Left ventricle myocardium superior (tissue), 1 donor: ENCODE measurements around the gene CAMK2A. TPM values are rescaled to one million over a fixed set of nuclear protein-coding genes. Genes with fewer than 3 reads are reported as not detected.

Source experiments
- ATAC-seq: fragments of 200-7000 bp; cut with Tn5 transposase; one replicate; pipeline ENCODE4 v1.9.1; 2020; ENCODE audit warnings: mild to moderate bottlenecking, moderate library complexity
- DNase-seq: peaks from one replicate; pipeline ENCODE4 v3.0.0-alpha.2; 2020
- intact Hi-C: fragments of 100-400 bp; cut with micrococcal nuclease; formaldehyde crosslinking; loops from one replicate; pipeline ENCODE4 v1.11.0; 2022
- total RNA-seq: library from RNA; stranded (reverse); fragmentation: NEBNext Ultra II Directional; extraction: Animal tissue kit (Norgen Biotek cat#: 25700); gene quantifications from one replicate; pipeline ENCODE4 v1.2.1, GENCODE V29; 2021
- donor health status: DM: no; HTN: yes; CAD: no; lungs with severe emphysema.

The CAMK2A gene
- total RNA-seq, 1 donor from 2014 or later = 16.6 TPM

DNA sequence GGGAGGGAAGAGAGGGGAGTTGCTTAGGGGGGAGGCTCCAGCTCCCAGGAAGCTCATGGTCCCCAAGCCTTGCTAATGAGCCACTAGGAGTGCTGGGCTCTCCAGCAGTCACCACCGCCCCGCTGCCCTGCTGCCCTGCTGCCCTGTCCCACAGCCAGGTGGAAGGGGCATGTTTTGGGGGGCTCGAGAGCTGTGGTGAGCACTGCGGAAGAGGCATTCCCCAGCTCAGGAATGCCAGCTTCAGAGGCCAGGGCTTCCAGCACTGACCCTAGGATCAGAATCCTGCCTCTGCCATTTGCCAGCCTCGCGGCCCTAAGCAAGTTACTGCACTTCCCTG, 82.8 kb downstream of the CAMK2A start:
- intact Hi-C loops = no loop called here
- no peak for DNase-seq
- no peak for ATAC-seq

GRCh38 chr5:150206098-150206778, 83.3 kb downstream of the CAMK2A start:
- no peak for ATAC-seq
- intact Hi-C loops = no loop called here
- no peak for DNase-seq

DNA sequence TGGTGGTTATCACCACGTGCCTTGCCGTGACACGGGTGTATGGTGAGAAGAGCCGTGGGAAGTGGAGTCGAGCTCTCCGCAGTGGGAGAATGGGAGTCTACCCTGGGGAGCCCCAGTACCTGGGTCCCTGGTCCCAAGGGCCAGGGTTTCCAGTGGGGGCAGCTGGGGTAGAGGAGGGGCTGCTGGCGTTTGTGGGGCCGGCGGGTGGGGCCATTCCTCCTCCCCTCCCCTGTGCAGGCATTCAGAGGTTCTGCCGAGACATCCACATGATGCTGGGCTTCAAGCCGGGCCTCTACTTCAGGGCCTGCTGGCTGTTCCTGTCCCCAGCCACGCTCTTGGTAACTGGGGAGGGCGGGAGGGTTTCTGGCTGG, 85.0 kb downstream of the CAMK2A start:
- intact Hi-C loops = no loop called here
- ATAC-seq (no peak), DNase-seq (no peak)

GRCh38 chr5:150203832-150204589, 85.6 kb downstream of the CAMK2A start:
- ATAC-seq (no peak), DNase-seq (no peak)
- intact Hi-C loops = no loop called here

- no peak for ATAC-seq
- peak; percentile 43 for DNase-seq
- intact Hi-C loops = no loop called here
Measured at GRCh38 chr5:150202501-150202900, 87.1 kb downstream of the CAMK2A start.

- intact Hi-C loops = no loop called here
- no peak for DNase-seq
Measured at GRCh38 chr5:150197476-150197875, 92.1 kb downstream of the CAMK2A start.

GRCh38 chr5:150196986-150197385, 92.6 kb downstream of the CAMK2A start:
- no peak for ATAC-seq
- no peak for DNase-seq
- intact Hi-C loops = no loop called here

More at GRCh38 chr5:150197476-150197875, 92.1 kb downstream of the CAMK2A start:
- ATAC-seq = no peak

GRCh38 chr5:150196514-150196913, 93.1 kb downstream of the CAMK2A start:
- intact Hi-C loops = no loop called here
- no peak for DNase-seq
- ATAC-seq = no peak

- DNase-seq (no peak), ATAC-seq (no peak)
- intact Hi-C loops = no loop called here
Measured at GRCh38 chr5:150195736-150196485, 93.7 kb downstream of the CAMK2A start.

- DNase-seq = no peak
- intact Hi-C loops = no loop called here
Measured at GRCh38 chr5:150192462-150192861, 97.1 kb downstream of the CAMK2A start.

GRCh38 chr5:150190987-150191386, 98.6 kb downstream of the CAMK2A start:
- no peak for DNase-seq
- intact Hi-C loops = no loop called here
- no peak for ATAC-seq

More at GRCh38 chr5:150192462-150192861, 97.1 kb downstream of the CAMK2A start:
- ATAC-seq = no peak

- no peak for ATAC-seq
- intact Hi-C loops = no loop called here
- no peak for DNase-seq
Measured at GRCh38 chr5:150190503-150190979, 99.0 kb downstream of the CAMK2A start.

GRCh38 chr5:150189728-150190502, 99.7 kb downstream of the CAMK2A start, which contains the start of gene SLC6A7:
TSS of gene SLC6A7 (plus strand) at chr5:150190062. CDS start at chr5:150190328, 266 bp downstream.
- ATAC-seq = peak; percentile 34

GRCh38 chr5:150189326-150189725, 100.2 kb downstream of the CAMK2A start:
- DNase-seq (no peak), ATAC-seq (no peak)
- intact Hi-C loops = no loop called here

More at GRCh38 chr5:150189728-150190502, 99.7 kb downstream of the CAMK2A start, which contains the start of gene SLC6A7:
- intact Hi-C loops = no loop called here
- DNase-seq = no peak

GRCh38 chr5:150188146-150188842, 101.3 kb downstream of the CAMK2A start:
- DNase-seq (no peak), ATAC-seq (no peak)
- intact Hi-C loops = no loop called here

DNA sequence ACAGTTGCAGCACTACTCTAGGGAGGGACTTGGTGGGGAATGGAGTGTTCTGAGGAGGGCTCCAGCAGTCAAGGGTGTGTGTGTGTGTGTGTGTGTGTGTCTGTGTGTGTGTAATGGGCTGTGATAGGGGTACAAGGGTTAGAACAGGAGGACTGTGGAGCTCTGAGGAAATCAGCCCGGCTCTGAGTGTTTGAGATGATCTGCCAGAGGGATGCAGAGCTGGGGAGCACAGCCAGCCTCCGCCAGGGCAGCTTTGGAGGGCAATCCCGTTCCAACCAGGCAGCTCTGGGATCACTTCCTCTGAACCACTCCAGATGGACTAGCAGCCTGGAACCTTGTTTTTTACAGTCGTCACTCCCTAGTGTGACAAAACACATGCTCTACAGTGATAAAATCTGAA, 102.7 kb downstream of the CAMK2A start:
- ATAC-seq (no peak), DNase-seq (no peak)
- intact Hi-C loops = no loop called here

GRCh38 chr5:150186137-150186536, 103.4 kb downstream of the CAMK2A start:
- intact Hi-C loops = no loop called here
- no peak for ATAC-seq
- no peak for DNase-seq
